PC-9 (cell line): Measurements from ENCODE around the gene ECSIT. TPM values are rescaled to one million over a fixed set of nuclear protein-coding genes. Genes with fewer than 3 reads are reported as not detected.

ENCODE experiments used
- BruUV-seq: library from RNA; stranded (reverse); fragments of 400-500 nt; replicated peaks from 2 replicates; lab custom pipeline; 2021; lab: Mats Ljungman, UMichigan
- CTCF ChIA-PET: fragments of 300-600 bp; sonication (Branson Sonifier 250); formaldehyde crosslinking; loops from one replicate; lab custom pipeline; 2022; ENCODE audit warnings: antibody characterized with exemption; lab: Charles Lee
- POLR2A ChIA-PET: fragments of 300-600 bp; sonication (Branson Sonifier 250); formaldehyde crosslinking; loops from one replicate; lab custom pipeline; 2022; ENCODE audit warnings: antibody characterized with exemption; ENCODE audit not compliant: unreplicated experiment; lab: Charles Lee
- DNase-seq, 2 experiments: peaks; one replicate each; pipeline versions ENCODE4 v3.0.0 to v3.0.0-alpha.2; 2015 to 2022; ENCODE audit warnings: mixed read lengths in 1 of 2
- H2AFZ ChIP-seq: fragments of 200-600 bp; sonication (generic); 2 replicates; pipeline ENCODE4 v1.8.1; 2017; ENCODE audit warnings: antibody characterized with exemption
- H3F3A ChIP-seq: fragments of 200-600 bp; sonication (generic); 2 replicates; pipeline ENCODE4 v1.8.1; 2017; ENCODE audit warnings: antibody characterized with exemption, mild to moderate bottlenecking, low read depth; ENCODE audit not compliant: insufficient read depth
- H3K27ac ChIP-seq: fragments of 200-600 bp; sonication (generic); 2 replicates; pipeline ENCODE4 v1.6.1; 2016; ENCODE audit warnings: mixed run types
- H3K27me3 ChIP-seq: fragments of 200-600 bp; sonication (generic); 2 replicates; pipeline ENCODE4 v1.6.1; 2016; ENCODE audit warnings: low read depth, mixed run types; ENCODE audit not compliant: insufficient read depth
- H3K36me3 ChIP-seq: fragments of 200-600 bp; sonication (generic); 2 replicates; pipeline ENCODE4 v1.6.1; 2016; ENCODE audit warnings: low read depth, mixed run types
- H3K4me1 ChIP-seq: fragments of 200-600 bp; sonication (generic); replicated peaks from 2 replicates; pipeline ENCODE4 v1.6.1; 2016; ENCODE audit warnings: mixed run types; ENCODE audit not compliant: insufficient read depth
- H3K4me2 ChIP-seq: fragments of 200-600 bp; sonication (generic); 2 replicates; pipeline ENCODE4 v1.6.1; 2017; ENCODE audit warnings: mixed run types
- H3K4me3 ChIP-seq: fragments of 200-600 bp; sonication (generic); 2 replicates; pipeline ENCODE4 v1.6.1; 2016; ENCODE audit warnings: mixed run types
- H3K79me2 ChIP-seq: fragments of 200-600 bp; sonication (generic); 2 replicates; pipeline ENCODE4 v1.6.1; 2017; ENCODE audit warnings: low read depth, mixed run types
- H3K9me2 ChIP-seq: fragments of 200-600 bp; sonication (generic); 2 replicates; pipeline ENCODE4 v1.8.1; 2017; ENCODE audit warnings: mild to moderate bottlenecking; ENCODE audit not compliant: insufficient read depth
- H3K9me3 ChIP-seq: fragments of 200-600 bp; sonication (generic); 2 replicates; pipeline ENCODE4 v1.8.1; 2016; ENCODE audit warnings: low read depth; ENCODE audit not compliant: insufficient read depth
- H4K20me1 ChIP-seq: fragments of 200-600 bp; sonication (generic); 2 replicates; pipeline ENCODE4 v1.8.1; 2017; ENCODE audit not compliant: insufficient read depth
- EZH2 ChIP-seq: fragments of 200-600 bp; sonication (generic); IDR thresholded peaks from 2 replicates; pipeline ENCODE4 v1.8.0; 2017; ENCODE audit warnings: antibody characterized with exemption, low read depth
- intact Hi-C: fragments of 100-400 bp; cut with micrococcal nuclease; formaldehyde crosslinking; loops from one replicate; pipeline ENCODE4 v1.10.0; 2022; ENCODE audit not compliant: unreplicated experiment
- total RNA-seq: library from RNA; stranded (reverse); gene quantifications from 2 replicates; pipeline ENCODE4 v1.2.3, GENCODE V29; 2021
- TF ChIP-seq, protein P1 (sequence below): fragments of 200-600 bp; sonication (generic); conservative IDR thresholded peaks from 2 replicates; pipeline ENCODE4 v1.6.1; 2017; ENCODE audit warnings: mixed run types, antibody characterized with exemption, mild to moderate bottlenecking, moderate library complexity

The ECSIT gene
- total RNA-seq, 1 experiment from 2014 or later, result 42.4 TPM

DNA sequence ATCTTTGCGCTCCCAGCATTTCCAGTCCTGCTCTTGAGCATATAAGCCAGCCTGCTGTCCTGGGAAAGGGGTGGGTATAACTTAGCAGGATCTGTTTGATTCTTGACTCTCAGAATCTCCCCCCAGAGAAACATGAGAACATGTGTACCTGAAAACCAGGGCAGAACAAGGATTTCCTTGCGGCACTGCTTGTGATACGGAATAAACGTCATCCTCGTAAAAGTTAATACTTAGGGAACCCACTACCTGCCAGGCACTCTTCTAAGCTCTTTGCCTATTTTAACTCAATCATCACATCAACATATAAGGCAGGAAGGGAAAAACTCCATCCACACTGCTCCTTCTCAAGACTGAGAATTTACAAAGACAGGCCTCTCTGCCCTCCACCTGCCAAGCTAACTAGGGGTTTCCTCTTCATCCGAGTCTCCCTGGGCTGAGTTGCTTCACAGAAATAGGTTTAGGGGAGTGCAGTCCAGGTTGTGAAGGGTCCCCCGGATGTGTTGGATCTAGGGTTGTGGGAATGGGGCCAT, 24.4 kb downstream of the ECSIT start:
- H2AFZ ChIP-seq, result peak overlapping the region; percentile 78
- no peaks in the 10 kb centered on the region for H4K20me1 ChIP-seq
- peaks cover 11% of the 10 kb centered on the region; the same call in 1 of the 2 replicates for H3K79me2 ChIP-seq
- peak overlapping the region; percentile 30; the same call in 1 of the 2 replicates for H3K27ac ChIP-seq
- no peak for TF ChIP-seq EZH2
- TF ChIP-seq, protein P1, sequence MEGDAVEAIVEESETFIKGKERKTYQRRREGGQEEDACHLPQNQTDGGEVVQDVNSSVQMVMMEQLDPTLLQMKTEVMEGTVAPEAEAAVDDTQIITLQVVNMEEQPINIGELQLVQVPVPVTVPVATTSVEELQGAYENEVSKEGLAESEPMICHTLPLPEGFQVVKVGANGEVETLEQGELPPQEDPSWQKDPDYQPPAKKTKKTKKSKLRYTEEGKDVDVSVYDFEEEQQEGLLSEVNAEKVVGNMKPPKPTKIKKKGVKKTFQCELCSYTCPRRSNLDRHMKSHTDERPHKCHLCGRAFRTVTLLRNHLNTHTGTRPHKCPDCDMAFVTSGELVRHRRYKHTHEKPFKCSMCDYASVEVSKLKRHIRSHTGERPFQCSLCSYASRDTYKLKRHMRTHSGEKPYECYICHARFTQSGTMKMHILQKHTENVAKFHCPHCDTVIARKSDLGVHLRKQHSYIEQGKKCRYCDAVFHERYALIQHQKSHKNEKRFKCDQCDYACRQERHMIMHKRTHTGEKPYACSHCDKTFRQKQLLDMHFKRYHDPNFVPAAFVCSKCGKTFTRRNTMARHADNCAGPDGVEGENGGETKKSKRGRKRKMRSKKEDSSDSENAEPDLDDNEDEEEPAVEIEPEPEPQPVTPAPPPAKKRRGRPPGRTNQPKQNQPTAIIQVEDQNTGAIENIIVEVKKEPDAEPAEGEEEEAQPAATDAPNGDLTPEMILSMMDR, result no peak
- POLR2A ChIA-PET, result no interaction called here
- intact Hi-C loops, result loop anchor here (1.0 to 5.0 kb wide), 3 partner anchors 24 to 138 kb away; partner anchors contain the start of gene ELOF1
- CTCF ChIA-PET, result no interaction called here
- peaks cover 8% of the 10 kb centered on the region; the same call in 1 of the 2 replicates for H3F3A ChIP-seq
- no peaks in the 10 kb centered on the region for H3K36me3 ChIP-seq
- no peaks in the 10 kb centered on the region for H3K9me2 ChIP-seq
- H3K4me3 ChIP-seq, result peak overlapping the region; percentile 81
- TSS peak; percentile 36 for BruUV-seq
- DNase-seq, result no peak
- H3K4me1 ChIP-seq, result peaks cover 11% of the 10 kb centered on the region
- peak overlapping the region; percentile 99 for H3K4me2 ChIP-seq
- no peaks in the 10 kb centered on the region for H3K9me3 ChIP-seq
- no peaks in the 10 kb centered on the region for H3K27me3 ChIP-seq

DNA sequence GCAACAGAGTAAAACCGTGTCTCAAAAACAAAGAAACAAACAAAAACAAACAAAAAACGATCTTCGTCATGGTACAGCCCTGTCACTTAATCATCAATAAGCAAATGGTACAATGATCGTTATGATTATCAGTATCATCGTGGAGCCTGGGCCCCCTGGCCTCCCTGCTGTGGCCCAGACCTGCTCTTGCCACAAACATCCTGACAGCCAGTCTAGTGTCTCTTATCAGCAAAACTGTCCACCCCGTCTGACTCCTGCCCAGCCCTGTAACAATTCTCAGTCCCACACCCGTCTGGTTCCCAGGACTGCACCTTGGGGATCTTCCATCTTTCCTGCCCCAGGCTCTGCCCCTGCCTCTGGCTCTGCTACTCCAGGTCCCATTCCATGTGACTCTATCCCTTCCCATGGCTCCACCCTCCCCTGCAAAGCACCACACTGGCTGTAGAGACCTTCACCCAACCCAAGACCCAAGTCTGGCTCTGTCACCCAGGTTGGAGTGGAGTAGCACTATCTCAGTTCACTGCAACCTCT, 29.0 kb downstream of the ECSIT start:
- ChIA-PET CTCF (interaction anchor here (0.7 kb wide), 1 partner anchor 141 kb away, joined by 3 read pairs; no protein-coding TSS in a partner anchor), POLR2A (no interaction called here)
- BruUV-seq, result no TSS peak
- Histone ChIP-seq H4K20me1 (no peaks in the 10 kb centered on the region), H3K27ac (no peak overlapping the region), H3K9me2 (no peaks in the 10 kb centered on the region), H2AFZ (no peak overlapping the region), H3K27me3 (no peaks in the 10 kb centered on the region), H3K4me3 (no peak overlapping the region), H3F3A (peaks cover 8% of the 10 kb centered on the region; the same call in 1 of the 2 replicates), H3K4me1 (peaks cover 7% of the 10 kb centered on the region), H3K9me3 (no peaks in the 10 kb centered on the region), H3K79me2 (peaks cover 11% of the 10 kb centered on the region; the same call in 1 of the 2 replicates), H3K4me2 (no peak overlapping the region), H3K36me3 (no peaks in the 10 kb centered on the region)
- DNase-seq, result no peak
- no peak for TF ChIP-seq EZH2
- TF ChIP-seq, protein P1, result no peak
- intact Hi-C loops, result no loop called here

DNA sequence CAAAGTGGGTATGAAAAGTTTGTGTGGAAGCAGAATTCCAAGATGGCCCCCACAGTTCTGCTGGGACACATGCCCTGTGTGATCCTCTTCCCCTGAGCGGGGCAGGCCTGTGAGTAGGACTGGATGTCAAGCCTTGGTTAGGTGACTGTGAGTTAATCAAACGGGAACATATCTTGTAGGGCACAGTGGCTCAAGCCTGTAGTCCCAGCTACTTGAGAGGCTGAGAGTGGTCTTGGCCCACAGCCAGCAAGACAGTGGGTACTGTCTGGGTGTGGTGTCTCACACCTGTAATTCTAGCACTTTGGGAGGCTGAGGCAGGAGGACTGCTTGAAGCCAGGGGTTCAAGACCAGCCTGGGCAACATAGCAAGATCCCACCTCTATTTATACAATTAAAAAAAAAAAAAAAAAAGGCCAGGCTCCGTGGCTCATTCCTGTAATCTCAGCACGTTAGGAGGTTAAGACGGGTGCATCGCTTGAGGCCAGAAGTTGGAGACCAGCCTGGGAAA, 29.7 kb downstream of the ECSIT start:
- peaks cover 5% of the 10 kb centered on the region; the same call in 1 of the 2 replicates for H3K79me2 ChIP-seq
- H3K36me3 ChIP-seq, result no peaks in the 10 kb centered on the region
- no peak for TF ChIP-seq EZH2
- TF ChIP-seq, protein P1, result no peak
- H3K27me3 ChIP-seq, result no peaks in the 10 kb centered on the region
- intact Hi-C loops, result no loop called here
- H4K20me1 ChIP-seq, result no peaks in the 10 kb centered on the region
- ChIA-PET POLR2A (no interaction called here), CTCF (interaction anchor here (0.7 kb wide), 1 partner anchor 141 kb away, joined by 3 read pairs; no protein-coding TSS in a partner anchor)
- no peaks in the 10 kb centered on the region for H3K9me3 ChIP-seq
- peaks cover under 1% of the 10 kb centered on the region; the same call in 1 of the 2 replicates for H3K4me1 ChIP-seq
- no peak for DNase-seq
- no peak overlapping the region for H3K4me2 ChIP-seq
- no TSS peak for BruUV-seq
- H3K27ac ChIP-seq, result no peak overlapping the region
- no peak overlapping the region for H3K4me3 ChIP-seq
- no peak overlapping the region for H2AFZ ChIP-seq
- peaks cover 2% of the 10 kb centered on the region; the same call in 1 of the 2 replicates for H3F3A ChIP-seq
- no peaks in the 10 kb centered on the region for H3K9me2 ChIP-seq
